Measurements from ENCODE around the gene ACTR2.
"Not testable (repeated sequence)": the region's sequence is repeated elsewhere in the genome, so short reads cannot be mapped to it uniquely, and the experiment has no call there.

ACTR2 gene

DNA sequence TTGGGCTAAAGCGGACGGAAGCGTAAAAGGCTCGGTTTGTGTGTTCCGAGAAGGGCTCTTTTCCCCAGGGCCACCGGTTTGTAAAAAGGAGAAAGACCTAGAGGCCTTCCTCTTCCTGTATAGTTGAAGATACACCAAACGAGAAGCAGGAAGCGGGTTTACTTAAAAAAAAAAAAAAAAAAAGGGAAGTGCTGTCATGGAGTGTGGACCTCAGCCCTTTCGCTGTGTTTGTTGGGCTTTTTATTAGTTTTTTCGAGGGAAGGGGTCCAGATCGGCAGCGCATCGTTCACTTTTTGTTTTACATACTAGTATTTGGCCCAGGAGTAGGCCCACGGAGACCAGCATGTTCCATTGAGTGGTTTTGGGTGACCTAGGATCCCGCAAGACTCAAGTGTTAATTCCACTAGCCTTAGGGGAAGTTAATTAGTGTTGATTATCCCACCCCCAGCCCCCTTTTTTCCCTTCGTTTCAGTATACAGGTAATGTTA lies 676 bp downstream of the ACTR2 start:
- no peak for DNase-seq (ENCODE audit: low read depth, low spot score)

DNA sequence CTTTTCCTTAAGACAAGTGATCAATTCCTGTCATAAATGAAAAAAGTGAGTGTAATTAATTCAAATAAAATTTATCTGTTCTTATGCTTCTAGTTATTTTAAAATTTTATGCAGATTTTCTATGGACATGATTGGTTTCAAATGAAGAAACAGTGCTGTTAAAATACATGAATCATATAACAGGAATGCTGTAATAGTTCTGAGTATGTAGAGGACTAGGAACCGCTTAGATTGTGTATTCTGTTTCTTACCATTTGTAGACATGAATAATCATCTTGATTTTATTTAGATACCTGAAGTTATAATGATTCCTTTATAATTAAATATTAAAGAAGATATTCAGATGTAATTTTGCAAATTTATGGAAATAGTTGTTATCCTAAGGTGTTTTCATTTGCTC lies 3.5 kb downstream of the ACTR2 start:
- peak; percentile 26 for DNase-seq (ENCODE audit: low read depth, low spot score)

DNA sequence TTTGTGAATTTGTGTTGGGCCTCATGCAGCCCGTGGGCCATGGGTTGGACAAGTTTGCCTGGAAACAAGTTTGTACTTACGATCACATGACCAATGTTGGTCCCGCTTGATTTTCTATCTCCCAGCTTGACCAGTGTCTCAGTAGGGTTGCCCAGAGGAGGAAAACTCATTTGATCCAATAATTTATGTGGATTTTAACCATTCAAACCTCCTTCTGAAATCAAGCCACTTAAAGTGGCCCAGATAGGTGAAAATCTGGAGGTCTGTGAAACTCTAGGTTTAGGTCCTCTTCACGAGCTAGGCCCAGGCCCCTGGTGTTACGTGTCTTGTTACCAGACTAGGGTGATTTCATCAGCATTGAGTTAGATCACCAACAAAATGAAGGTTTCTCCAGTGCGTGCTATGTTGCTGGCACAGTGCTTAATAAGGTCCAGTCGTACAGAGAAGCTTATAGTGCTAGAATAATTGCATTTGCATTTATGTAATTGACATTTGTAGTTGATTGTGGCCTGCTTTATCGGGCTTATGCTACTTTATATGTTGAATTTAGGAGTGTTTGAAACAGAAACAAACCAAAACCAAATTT lies 4.4 kb downstream of the ACTR2 start:
- peak; percentile 45 for DNase-seq (ENCODE audit: low read depth, low spot score)

DNA sequence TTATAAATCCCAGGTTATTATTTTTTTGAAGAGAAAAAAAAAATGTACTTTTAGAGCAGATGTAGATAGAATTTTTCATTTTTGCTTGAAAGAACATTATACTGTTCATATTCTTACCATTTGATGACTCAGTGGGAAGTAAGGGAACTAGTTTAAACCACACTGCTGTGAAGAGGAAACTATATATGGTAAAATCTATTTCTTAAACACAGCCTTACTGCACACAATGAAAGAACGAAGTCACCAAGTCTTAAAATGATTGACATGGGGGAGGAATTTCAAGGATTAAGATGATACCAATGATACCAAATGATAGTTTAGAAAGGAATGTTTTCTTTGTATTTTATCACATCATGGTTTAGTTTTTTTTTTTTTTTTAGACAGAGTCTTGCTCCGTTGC lies 5.0 kb downstream of the ACTR2 start:
- peak; percentile 52 for DNase-seq (ENCODE audit: low read depth, low spot score)

DNA sequence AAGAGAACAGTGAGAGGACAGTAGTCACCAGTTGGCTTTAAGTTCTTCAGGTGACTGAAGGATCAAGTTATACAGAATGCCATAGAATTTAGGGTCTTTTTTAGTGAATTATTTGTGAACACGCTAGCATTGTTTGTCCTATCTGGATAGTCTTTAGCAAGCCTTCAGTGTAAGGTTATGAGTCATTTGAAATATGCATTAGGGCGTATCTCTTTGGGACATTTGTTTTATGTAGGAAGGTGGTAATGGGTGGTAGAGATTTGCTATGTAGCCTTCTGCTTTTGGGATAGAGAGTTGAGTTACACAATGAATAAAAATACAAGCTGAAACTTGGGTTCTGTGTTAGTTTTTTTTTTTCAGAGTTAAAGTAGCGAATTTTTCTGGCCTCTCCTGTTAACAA lies 13.0 kb downstream of the ACTR2 start:
- no peak for DNase-seq (ENCODE audit: low read depth, low spot score)

DNA sequence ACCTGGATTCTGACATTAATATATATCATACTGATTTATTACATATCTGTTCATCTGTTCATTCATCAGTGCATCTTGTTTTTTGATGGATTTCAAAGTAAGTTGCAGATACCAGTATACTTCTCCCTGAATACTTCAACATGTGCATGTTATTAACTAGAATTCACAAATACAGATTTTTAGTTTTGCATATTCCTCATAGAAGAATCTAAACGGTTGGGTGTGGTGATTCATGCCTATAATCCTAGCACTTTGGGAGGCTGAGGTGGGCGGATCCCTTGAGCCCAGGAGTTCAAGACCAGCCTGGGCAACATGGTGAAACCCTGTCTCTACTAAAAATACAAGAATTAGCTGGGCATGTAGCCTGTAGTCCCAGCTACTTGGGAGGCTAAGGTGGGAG lies 16.8 kb downstream of the ACTR2 start:
- DNase-seq (ENCODE audit: low read depth, low spot score), result not testable (repeated sequence)

DNA sequence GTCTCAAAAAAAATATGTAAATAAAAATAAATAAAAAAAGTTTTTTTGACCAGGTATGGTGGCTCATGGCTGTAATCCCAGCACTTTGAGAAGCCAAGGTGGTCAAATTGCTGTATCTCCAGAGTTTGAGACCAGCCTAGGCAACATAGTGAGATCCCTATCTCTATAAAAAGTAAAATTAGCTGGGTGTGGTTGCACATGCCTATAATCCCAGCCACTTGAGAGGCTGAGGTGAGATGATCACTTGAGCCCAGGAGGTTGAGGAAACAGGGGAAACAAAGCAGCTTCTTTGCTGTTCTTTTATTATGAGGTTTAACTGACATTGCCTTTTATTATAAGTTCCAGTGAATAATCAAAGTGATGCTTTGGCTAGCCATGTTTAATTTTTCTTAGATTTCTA lies 25.0 kb downstream of the ACTR2 start:
- no peak for DNase-seq (ENCODE audit: low read depth, low spot score)

DNA sequence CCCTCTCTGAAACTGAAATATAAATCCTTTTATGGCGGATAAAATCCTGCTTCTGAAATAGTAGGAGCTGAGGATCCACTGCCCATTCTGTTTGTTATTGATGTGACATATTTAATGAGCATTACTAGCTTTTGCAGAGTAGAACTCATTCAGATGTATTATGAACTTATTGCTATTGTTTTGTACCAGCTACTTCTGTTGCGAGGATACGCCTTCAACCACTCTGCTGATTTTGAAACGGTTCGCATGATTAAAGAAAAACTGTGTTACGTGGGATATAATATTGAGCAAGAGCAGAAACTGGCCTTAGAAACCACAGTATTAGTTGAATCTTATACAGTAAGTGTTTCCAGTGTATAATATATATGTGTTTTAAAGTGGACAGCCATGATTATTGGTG lies 27.7 kb downstream of the ACTR2 start:
- no peak for DNase-seq (ENCODE audit: low read depth, low spot score)

DNA sequence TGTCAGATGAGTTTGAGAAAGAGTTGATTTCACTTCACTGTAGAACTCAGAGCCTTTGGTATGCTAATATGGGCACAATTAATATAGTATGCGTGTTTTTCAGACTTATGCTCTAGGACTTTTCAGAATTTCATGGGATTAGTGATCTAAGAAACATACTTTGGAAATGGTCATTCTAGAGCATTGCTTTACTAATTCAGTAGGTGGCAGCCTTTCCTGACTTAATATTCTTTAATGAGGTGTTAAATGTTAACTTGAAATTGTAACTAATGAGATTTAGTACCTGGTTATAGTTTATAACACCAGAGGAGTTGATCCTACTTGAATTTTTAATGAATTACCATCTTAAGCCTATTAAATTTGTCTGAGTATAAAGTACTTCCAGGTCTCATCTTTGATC lies 28.4 kb downstream of the ACTR2 start:
- DNase-seq (ENCODE audit: low read depth, low spot score), result no peak

DNA sequence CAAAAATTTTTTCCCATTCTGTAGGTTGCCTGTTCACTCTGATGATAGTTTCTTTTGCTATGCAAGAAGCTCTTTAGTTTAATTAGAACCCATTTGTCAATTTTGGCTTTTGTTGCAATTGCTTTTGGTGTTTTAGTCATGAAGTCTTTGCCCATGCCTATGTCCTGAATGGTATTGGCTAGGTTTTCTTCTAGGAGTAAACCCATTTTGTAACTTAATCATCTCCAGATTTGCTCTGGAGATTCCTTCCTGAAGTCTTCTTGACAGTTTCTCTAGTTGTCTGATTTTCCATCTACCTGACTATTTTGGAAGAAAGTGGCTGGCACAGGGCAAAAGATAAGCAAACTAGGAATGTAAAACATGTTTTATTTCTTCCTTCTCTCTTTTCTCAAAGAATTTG lies 30.2 kb downstream of the ACTR2 start:
- DNase-seq (ENCODE audit: low read depth, low spot score), result not testable (repeated sequence)

DNA sequence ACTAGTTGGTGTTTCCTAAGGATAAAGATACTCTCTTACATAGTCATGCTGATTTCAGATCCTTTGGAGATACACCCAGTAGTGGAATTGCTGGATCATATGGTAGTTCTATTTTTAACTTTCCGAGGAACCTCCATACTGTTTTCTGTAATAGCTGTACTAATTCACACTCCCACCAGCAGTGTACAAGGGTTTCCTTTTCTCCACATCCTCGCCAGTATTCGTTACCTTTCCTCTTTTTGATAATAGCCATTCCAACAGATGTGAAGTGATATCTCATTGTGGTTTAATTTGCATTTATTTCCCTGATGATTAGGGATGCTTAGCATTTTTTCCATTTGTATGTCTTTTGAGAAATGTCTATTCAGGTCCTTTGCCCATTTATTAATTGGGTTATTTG lies 34.0 kb downstream of the ACTR2 start:
- peak; percentile 35 for DNase-seq (ENCODE audit: low read depth, low spot score)

DNA sequence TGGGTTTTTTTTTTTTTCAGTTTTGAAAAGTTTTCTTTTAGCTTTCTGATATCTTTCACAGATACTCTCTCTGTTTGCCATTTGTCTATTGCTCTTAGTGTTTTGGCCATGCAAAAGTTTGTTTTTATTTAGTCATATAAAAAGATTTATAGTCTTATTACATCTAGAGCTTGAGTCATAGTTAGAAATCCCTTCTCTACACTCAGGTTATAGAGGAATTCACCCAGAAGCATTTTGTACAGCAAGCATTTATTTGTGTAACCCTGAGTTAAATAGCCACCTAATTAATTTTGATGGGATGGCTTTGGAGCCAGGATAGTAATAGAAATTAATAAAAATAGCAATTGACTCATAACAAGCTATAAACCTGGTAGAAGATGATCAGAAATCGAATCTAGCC lies 35.6 kb downstream of the ACTR2 start:
- no peak for DNase-seq (ENCODE audit: low read depth, low spot score)

DNA sequence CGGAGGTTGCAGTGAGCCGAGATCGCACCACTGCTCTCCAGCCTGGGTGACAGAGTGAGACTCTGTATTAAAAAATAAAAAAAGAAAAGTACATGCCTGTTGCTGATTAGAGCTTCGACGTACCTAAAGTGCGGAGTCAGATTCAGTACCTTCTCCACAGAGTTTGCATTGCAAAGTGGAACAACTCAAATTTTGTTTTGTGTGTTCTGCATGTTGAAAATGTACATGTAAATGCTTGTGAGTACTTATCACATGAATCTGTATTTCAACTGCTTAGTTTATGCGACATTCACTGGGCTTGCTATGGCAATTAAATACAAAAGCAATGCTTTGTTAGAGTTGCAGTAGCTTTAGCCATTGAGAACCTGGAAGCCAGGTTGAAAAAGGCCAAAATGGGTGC lies 36.4 kb downstream of the ACTR2 start:
- no peak for DNase-seq (ENCODE audit: low read depth, low spot score)

DNA sequence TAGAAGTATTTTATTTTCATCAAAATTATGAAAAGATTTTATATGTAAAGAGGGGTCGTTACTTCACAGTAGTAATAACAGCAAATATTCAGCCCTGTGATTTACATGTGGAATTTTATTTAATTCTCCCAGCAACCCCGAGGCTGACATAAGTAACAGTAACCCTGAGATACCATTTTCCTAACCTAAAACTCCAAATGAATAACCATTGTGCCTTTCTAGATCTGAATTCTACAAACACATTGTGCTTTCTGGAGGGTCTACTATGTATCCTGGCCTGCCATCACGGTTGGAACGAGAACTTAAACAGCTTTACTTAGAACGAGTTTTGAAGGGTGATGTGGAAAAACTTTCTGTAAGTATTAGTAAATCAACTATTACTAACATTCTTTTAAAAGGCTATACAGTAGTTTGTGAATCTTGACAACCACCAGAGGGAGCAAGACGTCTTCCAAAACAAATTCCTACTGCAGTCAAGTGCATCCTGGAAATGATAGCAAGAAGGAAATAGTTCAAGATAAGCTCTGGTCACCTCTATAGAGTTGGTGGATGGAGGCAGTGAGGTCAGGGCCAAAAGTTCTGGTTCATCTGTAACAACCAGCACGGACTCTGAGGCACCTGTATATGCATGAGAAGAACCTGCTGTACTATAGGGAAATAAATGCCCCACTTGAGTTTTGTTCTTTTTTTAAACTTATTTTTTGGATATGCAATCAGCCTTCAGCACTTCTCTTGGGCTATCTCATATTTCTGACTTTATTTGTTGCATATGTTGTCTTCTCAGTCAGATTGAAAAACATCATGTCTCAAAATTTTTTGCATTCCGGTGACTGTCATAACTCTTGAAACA lies 37.4 kb downstream of the ACTR2 start:
- DNase-seq (ENCODE audit: low read depth, low spot score), result peak; percentile 87

DNA sequence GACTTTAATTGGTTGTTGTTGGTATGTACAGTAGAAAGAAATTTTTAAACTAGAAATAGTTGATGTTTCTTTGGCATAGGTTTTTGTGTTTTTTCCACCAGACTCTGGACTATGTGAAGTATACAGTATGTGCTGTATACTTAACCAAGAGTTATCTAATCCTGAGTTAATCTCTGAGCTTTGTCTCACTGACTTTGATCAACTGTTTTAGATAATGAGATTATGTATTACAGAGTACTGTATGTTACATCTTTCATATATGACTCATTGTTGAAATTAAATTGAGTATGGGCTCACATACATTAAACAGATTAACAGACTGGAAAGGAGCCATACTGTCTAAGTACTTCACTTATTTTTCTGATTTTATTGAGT lies 38.0 kb downstream of the ACTR2 start:
- DNase-seq (ENCODE audit: low read depth, low spot score), result no peak

DNA sequence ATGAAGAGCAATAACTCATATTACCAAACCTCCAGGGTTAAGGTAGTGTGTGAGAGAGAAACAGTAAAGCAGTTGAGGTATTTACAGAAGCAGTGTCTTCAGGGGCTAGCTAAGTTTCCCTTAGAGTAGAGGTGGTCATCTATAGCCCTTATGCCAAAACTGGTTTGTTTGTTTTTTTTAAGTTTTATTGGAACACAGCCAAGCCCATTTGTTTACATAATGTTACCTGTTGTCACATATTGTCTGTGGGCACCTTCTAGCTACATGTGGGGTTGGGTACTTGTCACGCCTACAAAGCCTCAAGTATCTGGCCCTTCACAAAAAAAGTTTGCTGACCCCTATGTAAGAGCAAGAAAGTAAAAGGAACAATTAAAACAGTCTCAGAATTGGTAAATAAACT lies 39.4 kb downstream of the ACTR2 start:
- DNase-seq (ENCODE audit: low read depth, low spot score), result no peak

DNA sequence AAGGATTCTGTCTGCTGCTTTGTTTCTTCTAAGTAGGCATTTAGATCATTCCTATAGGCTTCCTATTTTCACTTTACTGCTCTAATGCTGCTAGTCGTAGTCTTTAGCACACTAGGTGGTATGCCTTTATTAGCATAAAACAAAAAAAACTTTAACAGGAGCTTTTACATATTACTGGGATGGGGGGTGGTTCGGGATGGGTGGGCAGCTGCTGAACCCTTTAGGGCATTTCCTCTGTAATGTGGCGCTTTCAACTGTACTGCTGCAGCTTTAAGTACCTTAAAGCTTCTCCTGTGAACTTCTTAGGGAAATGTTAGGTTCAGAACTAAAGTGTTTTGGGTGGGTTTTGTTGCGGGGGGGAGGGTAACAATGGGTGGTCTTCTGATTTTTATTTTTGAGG lies 41.3 kb downstream of the ACTR2 start:
- DNase-seq (ENCODE audit: low read depth, low spot score), result no peak

DNA sequence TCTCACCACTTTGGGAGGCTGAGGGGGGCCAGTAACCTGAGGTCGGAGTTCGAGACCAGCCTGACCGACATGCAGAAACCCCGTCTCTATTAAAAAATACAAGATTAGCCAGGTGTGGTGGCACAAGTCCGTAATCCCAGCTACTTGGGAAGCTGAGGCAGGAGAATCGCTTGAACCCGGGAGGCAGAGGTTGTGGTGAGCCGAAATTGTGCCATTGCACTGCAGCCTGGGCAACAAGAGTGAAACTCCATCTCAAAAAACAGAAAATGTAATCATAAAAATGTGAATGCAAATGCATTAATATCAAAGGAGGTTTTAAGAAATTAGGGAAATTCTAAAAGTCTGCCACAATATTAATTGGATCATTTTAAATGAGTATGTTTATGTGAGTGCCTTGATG lies 45.7 kb downstream of the ACTR2 start:
- no peak for DNase-seq (ENCODE audit: low read depth, low spot score)

DNA sequence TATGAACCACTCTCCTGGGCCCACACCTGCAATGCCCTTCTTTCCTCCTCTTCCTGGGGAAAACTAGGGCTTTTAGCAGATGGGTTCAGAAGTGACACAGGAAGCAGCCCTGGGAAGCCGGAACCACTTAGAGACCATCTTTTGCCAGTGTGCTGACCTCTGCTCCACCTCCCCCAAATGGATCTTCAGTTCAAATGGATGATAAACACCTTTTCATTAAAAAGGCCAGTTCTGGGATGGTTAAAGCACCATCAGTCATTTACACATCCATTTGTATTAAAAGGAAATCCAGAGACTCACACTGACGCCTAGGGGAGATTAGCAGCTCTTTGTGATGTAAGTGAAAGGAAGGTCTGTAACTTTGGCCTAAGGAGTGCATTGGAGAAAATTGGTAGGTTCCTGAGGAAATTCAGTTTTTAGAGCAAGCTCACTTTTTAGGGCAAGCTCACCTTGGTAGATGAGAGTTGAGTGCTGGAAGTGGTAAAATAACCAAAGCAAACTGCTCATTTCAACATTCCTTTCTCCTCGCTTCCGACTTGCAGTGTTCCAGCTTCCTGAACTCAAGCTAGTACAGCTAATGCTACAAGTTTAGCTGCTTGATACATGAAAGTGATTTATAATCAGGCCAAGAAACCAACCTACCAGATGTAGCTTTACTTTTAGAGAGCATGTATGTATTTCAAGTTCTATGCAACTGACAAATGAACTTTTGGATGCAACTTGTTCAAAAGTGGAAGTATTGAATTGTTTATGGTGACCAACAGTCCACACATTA lies 47.7 kb downstream of the ACTR2 start:
- no peak for DNase-seq (ENCODE audit: low read depth, low spot score)

DNA sequence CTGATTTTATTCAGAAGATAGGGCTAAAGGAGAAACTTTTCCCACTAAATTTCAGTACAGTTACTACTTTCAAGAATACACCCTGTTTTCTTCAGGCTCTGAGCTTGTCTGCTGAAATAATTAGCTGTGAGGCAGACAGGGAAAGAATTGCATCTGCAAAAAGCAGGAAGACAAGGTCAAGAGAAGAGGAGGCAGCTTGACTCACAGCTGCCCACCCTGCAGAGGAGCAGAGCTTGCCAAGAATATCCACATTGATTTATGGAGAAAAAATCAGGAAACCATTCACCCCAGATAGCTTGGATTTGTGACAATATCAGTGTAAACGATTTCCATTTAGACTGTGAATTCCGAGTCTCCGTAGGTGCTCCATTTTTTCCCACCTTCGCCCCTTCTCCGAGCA lies 49.0 kb downstream of the ACTR2 start:
- DNase-seq (ENCODE audit: low read depth, low spot score), result no peak

DNA sequence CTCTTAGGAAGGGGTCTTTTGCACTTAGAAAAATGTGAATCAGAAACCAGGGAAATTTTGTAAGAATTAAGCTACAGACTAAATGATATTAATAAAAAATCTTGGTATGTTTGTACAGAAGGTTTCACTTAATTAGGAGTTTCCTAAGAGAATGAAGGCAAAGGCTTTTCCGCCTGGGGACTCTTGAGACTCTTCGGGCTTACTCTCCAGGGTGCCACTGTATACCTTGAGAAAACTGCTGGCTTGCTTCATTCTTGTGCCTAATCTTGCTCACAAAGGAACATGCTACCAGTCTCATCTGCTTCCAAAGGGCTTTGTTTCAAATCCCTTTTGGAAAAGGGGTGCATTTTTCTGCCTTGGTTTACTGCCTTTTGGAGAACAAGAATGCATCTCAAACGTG lies 49.5 kb downstream of the ACTR2 start:
- no peak for DNase-seq (ENCODE audit: low read depth, low spot score)

DNA sequence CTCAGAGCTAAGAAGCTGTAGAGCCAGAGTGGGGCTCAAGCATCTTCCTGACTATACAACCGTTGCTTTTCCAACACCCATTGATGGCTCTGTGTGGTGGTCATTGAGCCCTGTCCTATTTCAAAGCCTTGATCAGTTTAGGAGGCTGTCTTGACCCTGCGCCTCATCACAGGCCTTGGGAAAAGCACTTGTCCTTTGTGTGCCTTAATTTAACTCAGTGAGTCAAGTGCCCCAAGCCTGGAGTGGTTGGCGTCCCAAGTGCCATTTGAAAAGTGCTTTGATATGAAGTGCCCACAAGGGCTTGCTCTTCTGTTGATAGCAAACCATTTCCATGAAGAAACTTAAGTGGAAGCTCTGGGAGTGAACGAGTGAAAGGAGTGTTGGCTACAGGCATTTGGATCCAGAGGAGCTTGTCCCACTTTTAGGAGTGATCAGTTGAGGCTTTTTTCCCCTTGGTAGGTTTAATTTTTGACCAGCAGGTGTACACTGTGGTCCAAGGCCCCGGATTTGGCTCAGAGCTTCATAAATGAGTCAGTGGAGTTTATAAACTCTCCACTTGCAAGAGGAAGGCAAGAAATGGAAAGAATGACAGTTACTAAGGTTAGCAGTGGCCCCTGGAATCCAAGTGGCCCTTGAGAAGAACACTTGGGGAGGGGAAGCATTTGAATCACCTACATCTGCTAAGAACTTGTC lies 50.3 kb downstream of the ACTR2 start:
- DNase-seq (ENCODE audit: low read depth, low spot score), result no peak
